ENCODE results near the gene JAZF1.

JAZF1 gene

GRCh38 chr7:28165961-28166955, 14.3 kb downstream of the JAZF1 start:
- peak; percentile 62 for DNase-seq (ENCODE audit: low read depth, low spot score)

- no peak for DNase-seq (ENCODE audit: low read depth, low spot score)
These were observed 15.3 kb downstream of the JAZF1 start for GRCh38 chr7:28165261-28165660.

- DNase-seq (ENCODE audit: low read depth, low spot score), result peak; percentile 34
These were observed 16.6 kb downstream of the JAZF1 start for GRCh38 chr7:28163949-28164348.

GRCh38 chr7:28161331-28161730, 19.3 kb downstream of the JAZF1 start:
- DNase-seq (ENCODE audit: low read depth, low spot score), result no peak

GRCh38 chr7:28160551-28160991, 20.0 kb downstream of the JAZF1 start:
- peak; percentile 57 for DNase-seq (ENCODE audit: low read depth, low spot score)

- no peak for DNase-seq (ENCODE audit: low read depth, low spot score)
These were observed 22.7 kb downstream of the JAZF1 start for GRCh38 chr7:28157831-28158416.

- no peak for DNase-seq (ENCODE audit: low read depth, low spot score)
These were observed 23.4 kb downstream of the JAZF1 start for GRCh38 chr7:28157076-28157745.

- DNase-seq (ENCODE audit: low read depth, low spot score), result no peak
These were observed 24.2 kb downstream of the JAZF1 start for GRCh38 chr7:28156401-28156800.

- DNase-seq (ENCODE audit: low read depth, low spot score), result peak; percentile 48
These were observed 24.6 kb downstream of the JAZF1 start for GRCh38 chr7:28155964-28156363.

GRCh38 chr7:28155019-28155660, 25.5 kb downstream of the JAZF1 start:
- no peak for DNase-seq (ENCODE audit: low read depth, low spot score)

- DNase-seq (ENCODE audit: low read depth, low spot score), result no peak
These were observed 28.0 kb downstream of the JAZF1 start for GRCh38 chr7:28152594-28152993.

- DNase-seq (ENCODE audit: low read depth, low spot score), result no peak
These were observed 28.6 kb downstream of the JAZF1 start for GRCh38 chr7:28151965-28152364.

- no peak for DNase-seq (ENCODE audit: low read depth, low spot score)
These were observed 31.1 kb downstream of the JAZF1 start for GRCh38 chr7:28149291-28150101.

GRCh38 chr7:28145931-28146330, 34.7 kb downstream of the JAZF1 start:
- DNase-seq (ENCODE audit: low read depth, low spot score), result no peak

GRCh38 chr7:28145090-28145626, 35.4 kb downstream of the JAZF1 start:
- DNase-seq (ENCODE audit: low read depth, low spot score), result no peak

GRCh38 chr7:28144266-28144665, 36.3 kb downstream of the JAZF1 start:
- no peak for DNase-seq (ENCODE audit: low read depth, low spot score)

GRCh38 chr7:28142650-28143049, 37.9 kb downstream of the JAZF1 start:
- no peak for DNase-seq (ENCODE audit: low read depth, low spot score)

GRCh38 chr7:28140979-28141378, 39.6 kb downstream of the JAZF1 start:
- DNase-seq (ENCODE audit: low read depth, low spot score), result no peak

GRCh38 chr7:28138837-28139236, 41.8 kb downstream of the JAZF1 start:
- DNase-seq (ENCODE audit: low read depth, low spot score), result no peak

GRCh38 chr7:28137463-28137862, 43.1 kb downstream of the JAZF1 start:
- DNase-seq (ENCODE audit: low read depth, low spot score), result no peak

GRCh38 chr7:28136885-28137284, 43.7 kb downstream of the JAZF1 start:
- DNase-seq (ENCODE audit: low read depth, low spot score), result no peak
